ENCODE results near the gene PRRT3. TPM values are rescaled to one million over a fixed set of nuclear protein-coding genes. Genes with fewer than 3 reads are reported as not detected.

Gene PRRT3
- total RNA-seq, 1 experiment from 2014 or later: 9.2 TPM

- DNase-seq (ENCODE audit: low spot score) (no peak), ATAC-seq (no peak)
- no peak overlapping the region; the same call in 1 of the 2 replicates for H3K27ac Mint-ChIP-seq
- no peak overlapping the region for H3K4me3 Mint-ChIP-seq
- POLR2A ChIA-PET: no interaction called here
- no peaks in the 10 kb centered on the region; the same call in 1 of the 2 replicates for H3K27me3 Mint-ChIP-seq (ENCODE audit: low read depth)
- H3K4me1 Mint-ChIP-seq: no peaks in the 10 kb centered on the region
- CTCF ChIA-PET: no interaction called here
- TF ChIP-seq, protein P1, sequence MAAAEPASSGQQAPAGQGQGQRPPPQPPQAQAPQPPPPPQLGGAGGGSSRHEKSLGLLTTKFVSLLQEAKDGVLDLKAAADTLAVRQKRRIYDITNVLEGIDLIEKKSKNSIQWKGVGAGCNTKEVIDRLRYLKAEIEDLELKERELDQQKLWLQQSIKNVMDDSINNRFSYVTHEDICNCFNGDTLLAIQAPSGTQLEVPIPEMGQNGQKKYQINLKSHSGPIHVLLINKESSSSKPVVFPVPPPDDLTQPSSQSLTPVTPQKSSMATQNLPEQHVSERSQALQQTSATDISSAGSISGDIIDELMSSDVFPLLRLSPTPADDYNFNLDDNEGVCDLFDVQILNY (CRISPR knock-in tag; IDR thresholded peaks at IDR 0.05): no peak
- TF ChIP-seq ZNF396 (CRISPR knock-in tag; IDR thresholded peaks at IDR 0.05; ENCODE audit: borderline replicate concordance) (no peak), SMAD4 (CRISPR knock-in tag; IDR thresholded peaks at IDR 0.05) (no peak), ZNF121 (CRISPR knock-in tag; IDR thresholded peaks at IDR 0.05) (no peak), JUN (CRISPR knock-in tag; IDR thresholded peaks at IDR 0.05) (no peak), CREB1 (CRISPR knock-in tag; IDR thresholded peaks at IDR 0.05) (no peak), ZNF317 (CRISPR knock-in tag; IDR thresholded peaks at IDR 0.05; ENCODE audit: borderline replicate concordance, low read depth) (no peak), USF1 (CRISPR knock-in tag; IDR thresholded peaks at IDR 0.05) (no peak), FOXK1 (CRISPR knock-in tag; IDR thresholded peaks at IDR 0.05) (no peak)
- TF ChIP-seq, protein P2, sequence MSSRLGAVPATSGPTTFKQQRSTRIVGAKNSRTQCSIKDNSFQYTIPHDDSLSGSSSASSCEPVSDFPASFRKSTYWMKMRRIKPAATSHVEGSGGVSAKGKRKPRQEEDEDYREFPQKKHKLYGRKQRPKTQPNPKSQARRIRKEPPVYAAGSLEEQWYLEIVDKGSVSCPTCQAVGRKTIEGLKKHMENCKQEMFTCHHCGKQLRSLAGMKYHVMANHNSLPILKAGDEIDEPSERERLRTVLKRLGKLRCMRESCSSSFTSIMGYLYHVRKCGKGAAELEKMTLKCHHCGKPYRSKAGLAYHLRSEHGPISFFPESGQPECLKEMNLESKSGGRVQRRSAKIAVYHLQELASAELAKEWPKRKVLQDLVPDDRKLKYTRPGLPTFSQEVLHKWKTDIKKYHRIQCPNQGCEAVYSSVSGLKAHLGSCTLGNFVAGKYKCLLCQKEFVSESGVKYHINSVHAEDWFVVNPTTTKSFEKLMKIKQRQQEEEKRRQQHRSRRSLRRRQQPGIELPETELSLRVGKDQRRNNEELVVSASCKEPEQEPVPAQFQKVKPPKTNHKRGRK (CRISPR knock-in tag; IDR thresholded peaks at IDR 0.05; ENCODE audit: borderline replicate concordance): no peak
- H3K36me3 Mint-ChIP-seq: no peaks in the 10 kb centered on the region
- no peaks in the 10 kb centered on the region for H3K9me3 Mint-ChIP-seq
Measured at GRCh38 chr3:9909221-9910013, 42.8 kb downstream of the PRRT3 start.

DNA sequence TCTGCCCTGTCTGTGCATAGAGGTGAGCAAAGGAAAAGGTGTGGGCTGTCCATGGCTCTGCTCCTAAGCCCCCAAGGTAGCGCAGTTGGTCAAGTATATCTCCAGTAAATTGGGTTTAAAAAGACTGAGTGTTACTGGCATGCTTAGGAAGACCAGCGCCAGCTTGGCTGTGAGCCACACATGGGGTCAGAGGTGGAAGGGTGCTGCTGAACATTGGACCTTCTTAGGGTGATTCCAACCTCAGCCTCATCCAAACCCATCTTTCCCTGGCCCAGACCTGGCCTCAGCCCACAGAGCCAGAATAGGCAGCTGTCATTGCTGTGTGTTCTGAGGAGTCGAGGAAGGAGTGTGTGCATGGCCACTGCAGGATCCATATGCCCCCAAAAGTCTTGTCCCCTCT, 43.9 kb downstream of the PRRT3 start:
- no peaks in the 10 kb centered on the region for H3K36me3 Mint-ChIP-seq
- ATAC-seq (no peak), DNase-seq (ENCODE audit: low spot score) (no peak)
- H3K9me3 Mint-ChIP-seq: no peaks in the 10 kb centered on the region
- H3K27me3 Mint-ChIP-seq (ENCODE audit: low read depth): no peaks in the 10 kb centered on the region; the same call in 1 of the 2 replicates
- H3K4me1 Mint-ChIP-seq: peaks cover 7% of the 10 kb centered on the region
- H3K27ac Mint-ChIP-seq: no peak overlapping the region
- ChIA-PET CTCF (no interaction called here), POLR2A (no interaction called here)
- no peak overlapping the region for H3K4me3 Mint-ChIP-seq
- TF ChIP-seq USF1 (CRISPR knock-in tag; IDR thresholded peaks at IDR 0.05) (no peak), FOXK1 (CRISPR knock-in tag; IDR thresholded peaks at IDR 0.05) (no peak), ATF6 (CRISPR knock-in tag; IDR thresholded peaks at IDR 0.05) (no peak), CDX4 (CRISPR knock-in tag; IDR thresholded peaks at IDR 0.05; ENCODE audit: borderline replicate concordance) (no peak), ZNF532 (CRISPR knock-in tag; IDR thresholded peaks at IDR 0.05; ENCODE audit: borderline replicate concordance) (no peak), ZNF317 (CRISPR knock-in tag; IDR thresholded peaks at IDR 0.05; ENCODE audit: borderline replicate concordance, low read depth) (no peak), ATF3 (CRISPR knock-in tag; conservative IDR thresholded peaks at IDR 0.05) (no peak), CBFB (CRISPR knock-in tag; IDR thresholded peaks at IDR 0.05; ENCODE audit: low read depth) (no peak)
- TF ChIP-seq, protein P2 (CRISPR knock-in tag; IDR thresholded peaks at IDR 0.05; ENCODE audit: borderline replicate concordance): no peak

All from WTC11 (cell line).